K562 (cell line): Measurements from ENCODE around the gene PSD4. TPM values are rescaled to one million over a fixed set of nuclear protein-coding genes. Genes with fewer than 3 reads are reported as not detected.
A peak's percentile ranks its signal among the peaks of the same experiment; 100 is the strongest.
"Not testable (repeated sequence)": the region's sequence is repeated elsewhere in the genome, so short reads cannot be mapped to it uniquely, and the experiment has no call there.

ENCODE experiments used
- ATAC-seq: fragments of 200-7000 bp; cut with Tn5 transposase; 3 replicates; pipeline ENCODE4 v1.9.1; 2020; ENCODE audit warnings: moderate library complexity
- BruUV-seq: library from RNA; stranded (reverse); fragments of 400-500 nt; replicated peaks from 2 replicates; lab custom pipeline; 2021; lab: Mats Ljungman, UMichigan
- CTCF ChIA-PET: fragments of 300-600 bp; formaldehyde crosslinking; extraction: SDS; loops from one replicate; lab custom pipeline; 2021; ENCODE audit warnings: low intra/inter-chr PET ratio; lab: Yijun Ruan, JAX
- POLR2A ChIA-PET: fragments of 300-600, 350-650 bp; sonication (Branson Sonifier 250); formaldehyde crosslinking; extraction: SDS; loops from one replicate; lab custom pipeline; 2021; ENCODE audit warnings: antibody characterized with exemption, inconsistent platforms; lab: Yijun Ruan, JAX
- DNase-seq, 4 experiments: peaks; one replicate each; pipeline versions ENCODE4 v3.0.0 to v3.0.0-alpha.2; 2011 to 2018; ENCODE audit warnings: low spot score in 3 of 4, mixed read lengths in 3 of 4; ENCODE audit errors: extremely low read depth in 1 of 4
- FAIRE-seq: peaks from 2 replicates; lab custom pipeline; 2011; peaks lifted over from hg19 to GRCh38; lab: Jason Lieb, UNC
- H2AFZ ChIP-seq: 2 replicates; pipeline ENCODE4 v1.6.0; 2011; ENCODE audit warnings: low read depth, low read length, control low read depth, inconsistent platforms
- H3K27ac ChIP-seq: fragments of 200-600 bp; 3 replicates; pipeline ENCODE4 v1.8.0; 2011; ENCODE audit warnings: low read depth, mild to moderate bottlenecking, control low read depth, inconsistent platforms, low read length, moderate library complexity, mixed read lengths; ENCODE audit errors: extremely low read depth
- H3K27me3 ChIP-seq, 2 experiments: fragments of 300-600 bp in 1 of 2; 2 replicates in 1 of 2; 3 replicates in 1 of 2; pipeline versions ENCODE4 v1.6.0 to v1.8.0; 2011; ENCODE audit warnings: inconsistent platforms in 2 of 2, low read length in 2 of 2, mild to moderate bottlenecking in 1 of 2, mixed read lengths in 1 of 2, moderate library complexity in 1 of 2; ENCODE audit not compliant: control insufficient read depth in 2 of 2, insufficient read depth in 2 of 2
- H3K36me3 ChIP-seq: fragments of 300-600 bp; 3 replicates; pipeline ENCODE4 v1.8.0; 2011; ENCODE audit warnings: mild to moderate bottlenecking, low read length, inconsistent platforms; ENCODE audit not compliant: control insufficient read depth, insufficient read depth
- H3K4me1 ChIP-seq, 2 experiments: fragments of 200-600 bp in 1 of 2; replicated peaks in 1 of 2; 2 replicates in 1 of 2; 3 replicates in 1 of 2; pipeline versions ENCODE4 v1.5.1 to v1.8.0; 2011; ENCODE audit warnings: inconsistent platforms in 2 of 2, low read length in 2 of 2, mild to moderate bottlenecking in 1 of 2, mixed read lengths in 1 of 2, moderate library complexity in 1 of 2; ENCODE audit not compliant: control insufficient read depth in 2 of 2, insufficient read depth in 2 of 2
- H3K4me2 ChIP-seq: 2 replicates; pipeline ENCODE4 v1.6.1; 2011; ENCODE audit warnings: low read length, control low read depth, inconsistent platforms, mixed read lengths; ENCODE audit not compliant: insufficient read depth
- H3K4me3 ChIP-seq: fragments of 200-600 bp; sonication (generic), shearing (Covaris generic); 2 replicates; pipeline ENCODE4 v1.5.1; 2016; ENCODE audit warnings: control low read depth, inconsistent platforms
- H3K79me2 ChIP-seq: fragments of 200-600 bp; 3 replicates; pipeline ENCODE4 v1.8.0; 2011; ENCODE audit warnings: low read length, inconsistent platforms; ENCODE audit not compliant: control insufficient read depth, insufficient read depth
- H3K9ac ChIP-seq, 2 experiments: 2 replicates each; pipeline versions ENCODE4 v1.6.0 to v1.6.1; 2011; ENCODE audit warnings: low read depth in 2 of 2, low read length in 2 of 2, control low read depth in 1 of 2, inconsistent platforms in 1 of 2, mild to moderate bottlenecking in 1 of 2, mixed read lengths in 1 of 2; ENCODE audit not compliant: insufficient read depth in 1 of 2
- H3K9me1 ChIP-seq: one replicate; pipeline ENCODE4 v1.6.0; 2011; ENCODE audit warnings: inconsistent platforms, mild to moderate bottlenecking, low read length, moderate library complexity; ENCODE audit not compliant: control insufficient read depth, insufficient read depth
- H3K9me3 ChIP-seq: replicated peaks from 2 replicates; pipeline ENCODE4 v1.5.1; 2011; ENCODE audit warnings: low read depth, low read length, inconsistent platforms; ENCODE audit not compliant: control insufficient read depth, insufficient read depth
- H4K20me1 ChIP-seq: replicated peaks from 2 replicates; pipeline ENCODE4 v1.6.1; 2011; ENCODE audit warnings: low read length, inconsistent platforms, mixed read lengths; ENCODE audit not compliant: control insufficient read depth, insufficient read depth
- ATF1 ChIP-seq, 2 experiments: fragments of 450-650 bp in 1 of 2; IDR thresholded peaks; 2 replicates each; pipeline ENCODE4 v1.6.1; 2016; ENCODE audit warnings: missing compliant biosample characterization in 1 of 2, missing genetic modification characterization in 1 of 2
- BRD9 ChIP-seq: fragments of 450-650 bp; IDR thresholded peaks from 2 replicates; pipeline ENCODE4 v1.6.1; 2018; ENCODE audit warnings: low read depth; ENCODE audit not compliant: partially characterized antibody
- FIP1L1 ChIP-seq: fragments of 200-400 bp; formaldehyde crosslinking; IDR thresholded peaks from 2 replicates; pipeline ENCODE4 v1.6.1; 2018; ENCODE audit warnings: mild to moderate bottlenecking, low read depth, low read length; ENCODE audit not compliant: poor library complexity, severe bottlenecking
- FOXK2 ChIP-seq, 2 experiments: fragments of 450-650 bp; IDR thresholded peaks in 1 of 2; conservative IDR thresholded peaks in 1 of 2; 2 replicates each; pipeline ENCODE4 v1.6.1; 2016; ENCODE audit warnings: low read depth in 2 of 2, mild to moderate bottlenecking in 1 of 2
- HDAC2 ChIP-seq: fragments of 450-650 bp; IDR thresholded peaks from 2 replicates; pipeline ENCODE4 v1.6.1; 2016; ENCODE audit warnings: mild to moderate bottlenecking
- HMGN3 ChIP-seq: IDR thresholded peaks from 2 replicates; pipeline ENCODE4 v1.6.1; 2011; ENCODE audit warnings: borderline replicate concordance, low read depth, mild to moderate bottlenecking, mixed read lengths, low read length; ENCODE audit not compliant: insufficient read length; ENCODE audit errors: extremely low read depth
- PHF20 ChIP-seq: fragments of 450-650 bp; IDR thresholded peaks from 2 replicates; pipeline ENCODE4 v1.6.1; 2018; ENCODE audit not compliant: partially characterized antibody
- POLR2AphosphoS5 ChIP-seq: IDR thresholded peaks from 2 replicates; pipeline ENCODE4 v1.6.1; 2011; ENCODE audit warnings: mild to moderate bottlenecking, low read depth, low read length, moderate library complexity; ENCODE audit not compliant: control insufficient read depth, insufficient read depth
- POLR2G ChIP-seq: fragments of 200-400 bp; formaldehyde crosslinking; IDR thresholded peaks from 2 replicates; pipeline ENCODE4 v1.6.1; 2017; ENCODE audit warnings: low read depth, mild to moderate bottlenecking, antibody characterized with exemption, low read length, moderate library complexity
- SAP30 ChIP-seq: fragments of 200-600 bp; sonication (generic); IDR thresholded peaks from 2 replicates; pipeline ENCODE4 v1.6.1; 2012; ENCODE audit warnings: borderline replicate concordance, low read depth, mild to moderate bottlenecking, moderate library complexity, low read length, control low read depth, inconsistent platforms; ENCODE audit not compliant: insufficient read depth, poor library complexity, severe bottlenecking
- SMARCE1 ChIP-seq: fragments of 450-650 bp; IDR thresholded peaks from 2 replicates; pipeline ENCODE4 v1.7.1; 2016; ENCODE audit warnings: mild to moderate bottlenecking
- SREBF2 ChIP-seq: sonication (generic); formaldehyde crosslinking; IDR thresholded peaks from 2 replicates; pipeline ENCODE4 v1.4.0; 2020; ENCODE audit warnings: mild to moderate bottlenecking, missing genetic modification reagents
- TAF7 ChIP-seq: fragments of 450-650 bp; IDR thresholded peaks from 2 replicates; pipeline ENCODE4 v1.6.1; 2016; ENCODE audit warnings: missing genetic modification characterization, missing compliant biosample characterization
- TBP ChIP-seq: optimal IDR thresholded peaks from 2 replicates; pipeline ENCODE3; 2011; ENCODE audit warnings: low read depth, low read length, improper control_type of control experiment
- ZBTB17 ChIP-seq: fragments of 450-650 bp; formaldehyde crosslinking; IDR thresholded peaks from 2 replicates; pipeline ENCODE4 v1.4.0; 2020; ENCODE audit warnings: mild to moderate bottlenecking
- WGBS: fragments of 100-300 bp; shearing (Covaris generic); methylation state at CpG from one replicate; pipeline ENCODE4 v1.1.6; 2016; ENCODE audit warnings: low coverage, mixed read lengths; ENCODE audit not compliant: insufficient coverage; ENCODE audit errors: missing lambda C conversion rate; 5-methylcytosine and 5-hydroxymethylcytosine counted together
- in situ Hi-C: fragments of 300-500 bp; cut with MboI; formaldehyde crosslinking; loops from 4 replicates; pipeline ENCODE4 v1.15.0; 2018; ENCODE audit warnings: inconsistent platforms, mixed read lengths
- intact Hi-C: fragments of 100-400 bp; cut with micrococcal nuclease; formaldehyde crosslinking; loops from 2 replicates; pipeline ENCODE4 v1.14.2; 2022
- polyA plus RNA-seq, 8 experiments: library from polyadenylated mRNA; depleted of rRNA in 4 of 8; stranded (reverse) in 5 of 8; unstranded in 3 of 8; fragments of >200 nt; fragmentation: Nextera tagmentation in 2 of 8; fragmentation: Illumina TruSeq in 1 of 8; extraction: Ambion mirVana in 2 of 8; extraction: Trizol in 1 of 8; gene quantifications; 2 replicates each; pipeline versions ENCODE4 v1.2.1 to v1.2.3, GENCODE V29; 2011 to 2014; ENCODE audit warnings: inconsistent platforms in 1 of 8, missing spikeins in 1 of 8
- total RNA-seq, 7 experiments: library from RNA; depleted of rRNA in 6 of 7; stranded (reverse); fragments of >200 nt in 6 of 7; fragmentation: Illumina TruSeq in 2 of 7; extraction: Trizol in 2 of 7; gene quantifications; 2 replicates each; pipeline versions ENCODE4 v1.2.1 to v1.2.3, GENCODE V29; 2011 to 2021; ENCODE audit warnings: low replicate concordance in 1 of 7
- TF ChIP-seq, protein P1 (sequence below): fragments of 200-800 bp; sonication (Bioruptor generic); IDR thresholded peaks from 2 replicates; pipeline ENCODE4 v1.6.1; 2017; ENCODE audit warnings: missing genetic modification characterization, missing compliant biosample characterization
- TF ChIP-seq, protein P2 (sequence below), 2 experiments: fragments of 450-650 bp; conservative IDR thresholded peaks; 2 replicates each; pipeline ENCODE4 v1.6.1; 2017; ENCODE audit warnings: mild to moderate bottlenecking in 2 of 2, moderate library complexity in 2 of 2

The PSD4 gene
- total and polyA plus RNA-seq, 9 of the 15 experiments (the other 6 are each of a cell fraction or from before 2014, with no cell fraction given): 0.46 to 54.0 (median 20.8) TPM

DNA sequence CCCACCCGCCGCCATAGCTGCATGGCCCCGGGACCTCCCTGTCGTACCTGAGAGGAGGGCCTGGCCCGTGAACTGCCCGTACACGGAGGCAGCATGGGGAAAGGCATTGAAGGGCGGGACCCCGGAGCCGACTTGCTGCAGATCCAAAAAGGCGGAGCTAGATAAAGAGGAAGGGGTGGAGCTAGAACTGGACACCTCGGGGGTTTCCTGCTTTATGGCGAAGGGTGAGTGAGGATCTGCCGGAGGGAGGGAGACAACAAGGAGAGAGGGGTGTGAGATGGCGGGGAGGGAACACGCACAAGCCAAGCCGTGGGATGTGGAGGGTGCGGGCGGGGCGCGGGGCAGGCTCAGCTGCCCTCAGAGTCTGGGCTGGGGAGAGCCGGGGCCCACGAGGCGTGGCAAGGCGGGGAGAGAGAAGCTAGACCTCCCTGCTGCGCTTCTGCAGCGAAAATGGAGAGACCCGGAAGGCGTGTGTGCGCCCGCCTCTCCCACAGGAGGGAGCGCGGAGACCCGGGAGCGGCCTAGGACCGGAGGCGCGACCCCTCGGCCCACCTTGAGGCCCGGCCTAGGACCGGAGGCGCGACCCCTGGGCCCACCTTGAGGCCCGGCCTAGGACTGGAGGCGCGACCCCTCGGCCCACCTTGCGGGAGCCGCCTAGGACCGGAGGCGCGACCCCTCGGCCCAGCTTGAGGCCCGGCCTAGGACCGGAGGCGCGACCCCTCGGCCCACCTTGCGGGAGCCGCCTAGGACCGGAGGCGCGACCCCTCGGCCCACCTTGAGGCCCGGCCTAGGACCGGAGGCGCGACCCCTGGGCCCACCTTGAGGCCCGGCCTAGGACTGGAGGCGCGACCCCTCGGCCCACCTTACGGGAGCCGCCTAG, 61.8 kb downstream of the PSD4 start:
- peak; percentile 96 for FAIRE-seq
- Histone ChIP-seq H3K4me2 (peak overlapping the region; percentile 89), H2AFZ (peak overlapping the region; percentile 88), H3K4me1 (peaks cover 34 to 48% of the 10 kb centered on the region in 2 experiments), H3K27ac (peak overlapping the region; percentile 80), H3K36me3 (peaks cover 35% of the 10 kb centered on the region), H3K9ac (peak overlapping the region; percentile 78 to 97), H3K79me2 (peaks cover 26% of the 10 kb centered on the region), H3K4me3 (peak overlapping the region; percentile 78)
- intact Hi-C loops; in situ Hi-C loops; H3K9me1 ChIP-seq; H3K9me3 ChIP-seq; H4K20me1 ChIP-seq; H3K27me3 ChIP-seq; CTCF ChIA-PET; TF ChIP-seq ATF1 (CRISPR knock-in tag; IDR thresholded peaks at IDR 0.05): not testable (repeated sequence)
- ATAC-seq: peak; percentile 96
- 8% methylated on average over 26 of the region's 74 CpGs for WGBS
- DNase-seq: peak; percentile 94
- TSS peak; percentile 84 for BruUV-seq
- POLR2A ChIA-PET: interaction anchor here (0.6 to 1.7 kb wide), 12 partner anchors 13 to 65 kb away, joined by 3 to 7 read pairs (median 4); no protein-coding TSS in a partner anchor
- TF ChIP-seq FIP1L1 (peak; percentile 58), POLR2AphosphoS5 (peak; percentile 74), TBP (peak; percentile 84), ATF1 (tag; IDR thresholded peaks at IDR 0.05) (0 out of 2 replicates have a peak, but pooled peaks have one; percentile 11), SMARCE1 (0 out of 2 replicates have a peak, but pooled peaks have one; percentile 43), BRD9 (peak; percentile 29), TAF7 (tag) (peak; percentile 59; the same call in 1 of the 2 replicates), SREBF2 (CRISPR knock-in tag) (0 out of 2 replicates have a peak, but pooled peaks have one; percentile 53), HDAC2 (peak; percentile 57; the same call in 1 of the 2 replicates), SAP30 (peak; percentile 50), HMGN3 (peak; percentile 49), PHF20 (peak; percentile 49), FOXK2 (conservative IDR thresholded peaks at IDR 0.05 in 1 of 2, IDR thresholded peaks at IDR 0.05 in 1 of 2; ENCODE audit: low read depth in 2 of 2) (peak; percentile 77 to 81; a peak in 3 of 4 replicates), POLR2G (peak; percentile 86), ZBTB17 (CRISPR knock-in tag) (peak; percentile 55; the same call in 1 of the 2 replicates)
- TF ChIP-seq, protein P1, sequence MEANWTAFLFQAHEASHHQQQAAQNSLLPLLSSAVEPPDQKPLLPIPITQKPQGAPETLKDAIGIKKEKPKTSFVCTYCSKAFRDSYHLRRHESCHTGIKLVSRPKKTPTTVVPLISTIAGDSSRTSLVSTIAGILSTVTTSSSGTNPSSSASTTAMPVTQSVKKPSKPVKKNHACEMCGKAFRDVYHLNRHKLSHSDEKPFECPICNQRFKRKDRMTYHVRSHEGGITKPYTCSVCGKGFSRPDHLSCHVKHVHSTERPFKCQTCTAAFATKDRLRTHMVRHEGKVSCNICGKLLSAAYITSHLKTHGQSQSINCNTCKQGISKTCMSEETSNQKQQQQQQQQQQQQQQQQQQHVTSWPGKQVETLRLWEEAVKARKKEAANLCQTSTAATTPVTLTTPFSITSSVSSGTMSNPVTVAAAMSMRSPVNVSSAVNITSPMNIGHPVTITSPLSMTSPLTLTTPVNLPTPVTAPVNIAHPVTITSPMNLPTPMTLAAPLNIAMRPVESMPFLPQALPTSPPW (CRISPR knock-in tag): peak; percentile 46
- TF ChIP-seq, protein P2, sequence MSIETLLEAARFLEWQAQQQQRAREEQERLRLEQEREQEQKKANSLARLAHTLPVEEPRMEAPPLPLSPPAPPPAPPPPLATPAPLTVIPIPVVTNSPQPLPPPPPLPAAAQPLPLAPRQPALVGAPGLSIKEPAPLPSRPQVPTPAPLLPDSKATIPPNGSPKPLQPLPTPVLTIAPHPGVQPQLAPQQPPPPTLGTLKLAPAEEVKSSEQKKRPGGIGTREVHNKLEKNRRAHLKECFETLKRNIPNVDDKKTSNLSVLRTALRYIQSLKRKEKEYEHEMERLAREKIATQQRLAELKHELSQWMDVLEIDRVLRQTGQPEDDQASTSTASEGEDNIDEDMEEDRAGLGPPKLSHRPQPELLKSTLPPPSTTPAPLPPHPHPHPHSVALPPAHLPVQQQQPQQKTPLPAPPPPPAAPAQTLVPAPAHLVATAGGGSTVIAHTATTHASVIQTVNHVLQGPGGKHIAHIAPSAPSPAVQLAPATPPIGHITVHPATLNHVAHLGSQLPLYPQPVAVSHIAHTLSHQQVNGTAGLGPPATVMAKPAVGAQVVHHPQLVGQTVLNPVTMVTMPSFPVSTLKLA (conservative IDR thresholded peaks at IDR 0.05): peak; percentile 51 to 79; a peak in 3 of 4 replicates
